Glomerular endothelial cell (primary cell): ENCODE results near the gene LRMDA. TPM values are rescaled to one million over a fixed set of nuclear protein-coding genes. Genes with fewer than 3 reads are reported as not detected.

Experiments
- DNase-seq: peaks from one replicate; pipeline ENCODE4 v3.0.0-alpha.2; 2011; ENCODE audit warnings: low read depth, low spot score; ENCODE audit errors: extremely low read depth
- total RNA-seq: library from RNA; depleted of rRNA; stranded (reverse); fragments of >200 nt; gene quantifications from 2 replicates; pipeline ENCODE4 v1.2.3, GENCODE V29; 2015

LRMDA gene
- total RNA-seq, 1 donor from 2014 or later = 25.7 TPM

DNA sequence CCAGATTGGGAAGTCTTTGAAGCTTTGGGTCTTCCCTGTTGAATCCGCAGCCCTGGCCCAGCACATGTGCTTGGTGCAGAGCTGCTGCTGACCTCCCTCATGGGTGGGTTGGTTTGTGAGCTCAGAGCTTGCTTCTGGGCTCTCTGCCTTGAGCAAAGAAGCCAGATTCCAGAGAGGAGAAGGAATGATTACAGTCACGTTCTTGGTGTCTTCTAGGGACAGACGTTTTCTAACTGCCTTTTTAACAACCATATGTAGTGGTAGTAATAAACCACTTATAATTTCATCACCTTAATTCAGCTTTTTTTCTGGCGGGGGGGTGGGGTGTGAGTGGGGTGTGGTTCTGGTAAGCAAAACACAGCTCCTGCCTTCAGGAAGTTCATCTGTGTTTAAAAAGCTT is 39.5 kb downstream of the LRMDA start:
- no peak for DNase-seq

DNA sequence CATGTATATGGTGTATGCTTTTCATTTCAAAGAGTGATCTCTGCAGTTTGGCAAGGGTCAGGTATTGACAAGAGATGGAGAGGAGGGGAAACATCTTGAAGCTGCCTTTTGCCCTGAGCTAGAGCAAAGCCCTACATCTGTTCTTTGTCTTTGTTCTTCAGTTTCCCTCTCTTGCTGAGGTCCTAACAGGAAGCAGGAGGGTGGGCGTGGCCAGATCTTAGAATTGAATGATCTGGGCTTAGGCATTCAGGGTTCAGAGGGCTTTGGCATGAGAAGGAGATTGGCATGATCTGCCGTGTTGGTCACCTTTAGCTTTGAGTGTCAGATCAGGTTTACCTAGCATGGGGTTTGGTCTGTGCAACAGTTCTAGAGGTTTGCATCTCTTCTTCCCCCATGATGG is 41.3 kb downstream of the LRMDA start:
- DNase-seq = no peak

DNA sequence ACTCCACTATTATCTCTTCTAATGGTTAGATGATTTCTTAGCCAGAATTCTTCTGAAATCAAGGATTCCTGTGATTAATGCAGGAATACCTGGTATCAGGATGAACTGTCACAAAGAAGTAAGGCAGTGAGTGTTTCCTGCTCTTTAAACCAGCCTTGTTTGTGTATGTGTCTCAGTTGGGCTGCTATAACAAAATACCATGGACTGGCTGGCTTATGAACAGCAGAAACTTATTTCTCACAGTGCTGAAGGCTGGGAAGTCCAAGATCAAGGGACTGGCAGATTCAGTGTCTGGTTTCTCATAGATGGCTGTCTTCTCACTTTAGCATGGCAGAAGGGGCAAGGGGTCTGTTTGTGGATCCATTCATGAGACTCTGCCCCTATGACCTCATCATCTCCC is 42.7 kb downstream of the LRMDA start:
- no peak for DNase-seq

DNA sequence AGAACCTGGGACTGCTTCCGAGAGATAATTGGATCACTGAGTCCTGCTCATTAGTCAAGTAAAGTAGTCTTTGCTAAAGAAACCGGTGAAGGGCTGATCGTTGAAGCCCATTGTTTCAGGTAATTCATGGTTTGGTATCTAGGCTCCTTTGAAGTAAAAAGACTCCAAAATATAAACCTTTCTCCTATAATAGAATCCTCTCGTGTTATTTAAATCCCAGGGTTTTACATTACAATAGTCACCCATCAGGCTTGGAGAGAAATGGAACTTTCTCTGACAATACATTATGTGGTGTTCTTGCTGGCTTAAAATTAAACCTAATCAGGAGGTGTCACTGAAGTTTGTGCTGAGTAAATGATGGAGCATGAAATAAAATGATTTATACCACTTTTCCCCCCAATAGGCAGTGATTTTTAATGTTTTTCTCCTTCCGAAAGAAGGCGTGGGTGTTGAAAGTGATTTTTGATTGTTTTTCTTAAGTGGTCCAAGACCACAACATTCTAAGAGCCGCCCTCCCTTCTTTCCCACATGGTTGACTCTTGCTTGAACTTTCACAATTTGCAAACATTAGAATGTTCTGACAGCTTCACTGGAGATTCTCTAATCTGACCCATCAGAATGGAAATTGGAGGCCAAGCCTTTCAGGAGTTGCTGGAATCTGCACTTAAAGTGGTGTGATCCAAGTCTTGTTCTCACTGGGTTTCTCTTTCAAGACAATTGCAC is 44.2 kb downstream of the LRMDA start:
- no peak for DNase-seq

DNA sequence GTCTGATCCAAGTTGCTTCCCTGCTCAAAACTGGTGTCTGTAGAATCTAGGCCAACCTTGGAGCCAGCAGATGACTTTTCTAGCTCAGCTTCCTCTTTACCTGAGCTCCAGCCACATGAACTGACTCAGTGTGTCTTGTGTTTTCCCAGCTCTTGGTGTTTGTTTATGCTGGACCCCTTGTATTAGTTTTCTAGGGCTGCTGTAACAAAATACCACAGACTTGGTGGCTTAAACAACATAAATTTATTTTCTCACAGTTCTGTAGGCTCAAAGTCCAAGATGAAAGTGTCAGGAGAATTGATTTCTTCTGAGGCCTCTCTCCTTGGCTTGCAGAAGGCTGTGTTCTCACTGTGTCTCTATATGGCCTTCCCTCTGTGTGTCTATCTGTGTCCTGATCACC is 45.1 kb downstream of the LRMDA start:
- no peak for DNase-seq

DNA sequence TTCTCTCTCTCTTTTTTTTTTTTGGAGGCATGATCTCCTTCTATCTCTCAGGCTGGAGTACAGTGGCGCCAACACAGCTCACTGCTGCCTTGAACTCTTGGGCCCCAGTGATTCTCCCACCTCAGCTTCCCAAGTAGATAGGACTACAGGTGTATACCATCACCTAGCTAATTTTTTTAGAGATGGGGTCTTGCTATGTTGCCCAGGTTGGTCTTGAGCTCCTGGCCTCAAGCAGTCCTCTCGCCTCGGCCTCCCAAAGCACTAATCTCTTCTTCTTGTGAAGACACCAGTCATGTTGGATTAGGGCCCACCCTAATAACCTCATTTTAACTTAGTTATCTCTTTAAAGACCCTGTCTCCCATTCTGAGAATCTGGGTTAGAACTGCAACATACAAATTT is 45.6 kb downstream of the LRMDA start:
- no peak for DNase-seq

DNA sequence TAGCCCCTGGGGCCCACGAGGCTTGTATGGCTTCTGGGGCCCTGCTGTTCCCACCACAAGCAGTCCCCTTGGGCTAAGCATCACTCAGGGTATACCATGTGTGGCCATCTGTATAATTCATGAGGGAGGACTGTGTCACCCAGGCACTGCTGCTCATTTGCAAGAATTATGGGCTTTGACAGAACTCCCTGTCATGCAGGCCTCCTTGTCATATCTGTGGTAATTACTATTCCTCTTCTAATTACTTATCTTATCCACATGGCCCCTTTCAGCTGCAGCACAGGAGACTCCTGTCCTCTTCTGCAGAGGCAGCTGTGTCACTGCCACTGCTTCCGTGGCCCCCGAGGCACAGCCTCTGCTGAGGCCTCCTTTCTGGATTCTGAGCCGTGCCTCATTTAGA is 46.3 kb downstream of the LRMDA start:
- DNase-seq = no peak

DNA sequence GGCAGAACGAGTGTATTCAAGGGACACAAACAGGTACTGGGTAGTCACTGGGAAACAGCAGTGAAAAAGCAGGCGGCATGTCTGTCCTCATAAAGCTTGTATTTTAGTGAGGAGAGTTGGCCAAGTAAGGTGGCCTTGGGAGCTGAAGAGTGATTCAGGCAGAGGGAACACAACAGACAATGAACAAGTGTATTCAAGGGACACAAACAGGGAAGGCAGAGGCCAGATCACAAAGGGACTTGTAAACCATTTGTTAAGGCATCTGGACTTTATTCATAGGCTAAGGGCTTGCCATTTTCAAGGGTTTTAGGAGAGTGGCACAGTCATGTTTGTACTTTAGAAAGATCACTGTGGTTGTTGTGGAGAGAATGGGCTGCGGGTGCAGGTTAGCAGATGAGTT is 49.0 kb downstream of the LRMDA start:
- no peak for DNase-seq

DNA sequence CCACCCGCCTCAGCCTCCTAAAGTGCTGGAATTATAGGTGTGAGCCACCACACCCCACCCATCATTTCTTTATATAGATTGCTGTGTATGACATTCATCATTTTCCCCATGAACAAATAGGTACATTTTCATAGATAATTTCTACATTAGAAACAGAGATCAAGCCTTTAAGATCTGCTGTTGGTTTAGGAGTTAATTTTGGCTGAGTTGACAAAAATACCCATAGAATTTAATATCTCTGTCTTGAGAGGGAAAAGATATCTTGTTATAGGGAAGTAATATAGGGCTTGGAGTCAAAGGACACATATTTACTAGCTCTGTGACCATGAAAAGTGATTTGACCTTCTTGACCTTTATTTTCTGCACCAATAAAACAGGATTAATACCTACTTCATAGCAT is 51.8 kb downstream of the LRMDA start:
- DNase-seq = no peak

DNA sequence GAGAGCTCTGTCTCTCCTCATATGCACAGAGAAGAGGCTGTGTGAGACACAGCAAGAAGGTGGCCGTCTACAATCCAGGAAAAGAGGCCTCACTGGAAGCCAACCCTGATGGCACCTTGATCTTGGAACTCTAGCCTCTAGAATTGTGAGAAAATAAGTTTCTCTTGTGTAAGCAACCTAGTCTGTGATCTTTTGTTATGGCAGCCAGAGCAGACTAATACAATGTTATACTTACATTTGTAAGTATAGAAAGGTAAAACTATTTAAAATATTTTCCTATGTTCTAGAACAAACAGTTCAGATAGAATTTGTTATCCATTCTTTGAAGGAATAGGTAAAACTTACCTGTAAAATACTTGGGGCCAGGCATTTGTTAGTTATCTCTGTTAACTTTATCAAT is 53.3 kb downstream of the LRMDA start:
- no peak for DNase-seq

DNA sequence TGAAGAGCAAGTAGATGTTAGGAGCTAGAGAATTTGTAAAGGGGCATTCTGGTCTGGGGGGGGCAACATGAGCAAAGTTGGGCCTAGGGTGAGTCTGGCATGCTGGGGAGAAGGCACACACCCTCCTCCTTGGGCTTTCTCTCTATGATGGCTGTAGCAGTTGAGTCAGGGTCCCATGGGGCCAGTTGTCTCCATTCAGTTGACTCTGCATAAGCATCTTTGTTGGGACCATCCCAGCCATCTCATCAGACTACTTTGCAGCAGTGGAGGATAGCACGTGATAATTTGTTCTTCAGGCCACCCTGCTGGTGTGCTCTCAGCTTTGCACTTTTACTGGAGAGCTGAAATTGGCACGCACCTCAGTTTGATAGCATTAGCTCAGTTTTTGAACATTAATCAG is 55.2 kb downstream of the LRMDA start:
- no peak for DNase-seq

DNA sequence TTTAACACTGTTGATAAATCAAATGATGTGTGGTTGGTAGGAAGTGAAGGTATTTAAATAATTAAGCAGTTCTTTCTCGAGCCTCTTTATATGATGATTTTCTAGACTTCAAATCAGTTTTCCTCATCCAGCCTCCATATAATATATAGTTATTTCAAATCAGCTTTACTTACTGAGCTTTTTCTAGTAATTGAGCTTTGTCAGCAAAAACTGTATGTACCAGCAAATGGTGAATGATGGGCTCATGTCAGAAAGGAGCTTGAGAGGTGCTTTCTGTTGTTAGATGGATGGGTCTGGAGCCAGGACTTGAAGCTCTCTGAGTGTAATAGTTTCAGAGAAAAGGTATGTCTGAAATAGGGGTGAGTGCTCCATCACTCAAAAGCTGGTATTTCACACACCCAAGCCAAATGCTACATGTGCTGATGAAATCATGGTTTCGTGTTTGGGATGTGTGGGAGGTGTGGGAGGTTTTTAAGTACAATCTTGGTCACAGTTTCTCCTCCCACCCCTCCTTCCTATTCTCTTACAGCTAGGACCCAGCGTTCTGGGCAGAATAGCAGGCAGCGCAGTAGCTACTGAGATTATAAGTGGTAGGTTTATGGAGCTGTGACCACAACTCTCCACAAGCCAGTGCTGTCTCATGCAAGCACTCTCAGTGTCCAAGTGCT is 55.8 kb downstream of the LRMDA start:
- no peak for DNase-seq

DNA sequence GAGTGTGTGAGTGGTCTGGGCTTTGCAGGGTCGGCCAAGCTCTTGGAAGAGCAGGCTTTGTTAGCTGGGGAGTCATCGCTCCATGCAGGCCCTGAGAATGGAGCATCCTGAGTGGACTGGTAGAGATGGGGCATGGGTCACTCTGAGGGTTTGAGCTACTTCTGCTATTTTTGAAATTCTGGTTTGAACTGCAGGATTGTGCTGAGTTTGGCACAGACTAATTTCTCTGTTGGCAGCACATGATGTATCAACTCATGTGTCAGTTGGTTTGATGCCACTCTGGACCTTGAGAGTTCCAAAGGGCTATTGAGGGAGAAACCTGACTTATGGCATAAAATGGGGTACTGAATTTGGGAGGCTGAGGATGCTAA is 56.3 kb downstream of the LRMDA start:
- DNase-seq = no peak

DNA sequence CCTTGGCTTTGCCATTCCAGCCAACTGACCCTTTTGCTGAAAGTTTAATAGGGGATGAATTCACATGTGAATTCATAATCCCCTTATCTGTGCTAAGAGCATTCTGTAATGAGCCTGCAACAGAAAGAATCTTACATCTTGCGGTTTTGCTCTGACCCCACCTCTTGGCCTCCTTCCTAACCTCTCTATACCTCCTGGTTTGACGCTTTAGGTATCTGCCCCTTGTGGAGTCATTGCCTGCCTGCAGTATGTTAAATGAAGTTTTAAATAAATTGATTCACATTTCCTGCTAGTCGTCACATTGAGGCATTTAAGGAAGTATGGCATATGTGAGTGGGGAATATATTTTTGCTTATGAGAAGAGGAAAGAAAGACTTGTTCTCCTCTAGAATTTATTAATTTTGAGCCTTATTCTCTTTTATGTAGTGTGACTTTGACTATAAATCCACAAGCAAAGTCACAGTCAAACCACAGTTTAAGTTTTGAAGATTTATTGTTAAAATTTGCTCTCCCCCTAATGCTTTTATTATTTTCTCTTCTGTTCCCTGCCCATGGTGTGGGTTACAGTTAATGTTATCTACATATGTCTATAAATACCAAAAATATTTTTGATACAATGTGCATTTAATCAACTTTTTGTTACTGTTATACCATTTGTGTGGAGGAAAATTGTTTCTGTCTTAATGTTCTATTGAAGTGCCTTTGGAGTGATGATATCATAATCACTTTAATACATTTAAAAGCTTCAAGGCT is 60.9 kb downstream of the LRMDA start:
- no peak for DNase-seq

DNA sequence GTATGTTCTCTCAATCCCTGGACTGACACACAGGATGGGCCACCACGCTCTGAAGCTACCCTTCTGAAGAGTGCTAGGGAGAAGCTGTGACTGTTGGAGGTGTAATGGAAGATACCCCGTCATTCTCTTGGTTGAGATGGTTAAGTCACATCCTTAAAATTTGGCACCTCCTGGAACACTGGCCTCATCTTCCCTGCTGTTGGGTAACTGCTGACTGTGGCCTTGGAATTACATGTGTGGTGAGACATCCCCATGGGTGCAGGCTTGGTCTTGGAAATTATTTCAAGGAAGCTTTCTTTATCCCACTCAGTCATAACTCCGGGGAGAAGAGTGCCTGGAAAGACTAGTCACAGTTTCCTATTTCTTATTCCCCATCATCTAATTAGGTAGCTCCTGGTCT is 62.0 kb downstream of the LRMDA start:
- no peak for DNase-seq

DNA sequence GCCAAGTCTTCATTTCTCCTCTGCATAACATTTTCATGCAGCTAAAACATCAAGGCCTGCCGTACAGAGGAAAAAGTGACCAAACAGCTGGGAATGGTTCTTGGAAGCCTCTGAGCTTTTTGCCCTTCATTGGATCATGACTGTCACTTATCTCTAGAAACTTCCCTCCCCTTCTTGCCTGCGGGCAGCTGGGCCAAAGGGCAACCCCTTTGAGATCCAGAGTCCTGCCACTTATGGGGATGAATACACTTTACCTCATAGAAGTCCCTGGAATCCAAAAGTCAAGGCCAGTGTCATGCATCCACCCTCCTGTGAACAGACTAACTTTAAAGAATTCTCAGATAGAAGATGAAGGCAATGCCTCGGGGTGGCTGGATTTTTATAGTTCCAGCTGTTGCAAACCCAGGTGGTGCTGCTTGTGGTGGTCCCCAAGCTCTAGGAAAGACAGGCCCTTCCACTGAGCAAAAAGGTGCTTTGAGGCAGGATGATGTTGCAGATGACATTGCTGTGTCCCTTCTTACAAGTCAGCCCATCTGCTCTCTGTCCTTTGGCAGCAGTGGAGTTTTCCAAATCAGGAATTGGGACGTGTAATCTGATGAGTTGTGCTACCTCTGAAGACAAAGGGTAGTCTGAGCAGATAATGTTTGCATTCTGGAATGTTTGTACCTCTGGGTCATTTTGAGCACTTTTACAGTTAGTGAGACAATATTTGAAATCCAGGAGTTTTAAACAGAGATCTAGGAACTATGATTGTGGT is 64.2 kb downstream of the LRMDA start:
- no peak for DNase-seq

DNA sequence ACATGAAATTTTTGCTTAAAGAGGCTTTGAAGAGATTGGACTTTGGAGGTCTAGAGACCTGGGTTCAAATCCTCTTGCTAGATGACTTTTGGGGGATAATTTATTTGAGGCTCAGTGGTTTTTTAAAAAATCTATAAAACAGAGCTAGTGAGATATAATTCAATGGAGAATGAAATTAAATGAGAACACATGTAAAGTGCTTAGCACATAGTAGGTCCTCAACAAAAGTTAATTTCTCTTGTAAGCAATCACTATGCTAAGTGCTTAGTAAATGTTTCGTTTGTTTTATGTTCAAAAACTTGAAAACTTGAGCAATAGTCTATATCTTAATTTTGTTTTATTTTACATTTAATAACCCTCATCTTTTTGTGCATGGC is 64.8 kb downstream of the LRMDA start:
- no peak for DNase-seq

DNA sequence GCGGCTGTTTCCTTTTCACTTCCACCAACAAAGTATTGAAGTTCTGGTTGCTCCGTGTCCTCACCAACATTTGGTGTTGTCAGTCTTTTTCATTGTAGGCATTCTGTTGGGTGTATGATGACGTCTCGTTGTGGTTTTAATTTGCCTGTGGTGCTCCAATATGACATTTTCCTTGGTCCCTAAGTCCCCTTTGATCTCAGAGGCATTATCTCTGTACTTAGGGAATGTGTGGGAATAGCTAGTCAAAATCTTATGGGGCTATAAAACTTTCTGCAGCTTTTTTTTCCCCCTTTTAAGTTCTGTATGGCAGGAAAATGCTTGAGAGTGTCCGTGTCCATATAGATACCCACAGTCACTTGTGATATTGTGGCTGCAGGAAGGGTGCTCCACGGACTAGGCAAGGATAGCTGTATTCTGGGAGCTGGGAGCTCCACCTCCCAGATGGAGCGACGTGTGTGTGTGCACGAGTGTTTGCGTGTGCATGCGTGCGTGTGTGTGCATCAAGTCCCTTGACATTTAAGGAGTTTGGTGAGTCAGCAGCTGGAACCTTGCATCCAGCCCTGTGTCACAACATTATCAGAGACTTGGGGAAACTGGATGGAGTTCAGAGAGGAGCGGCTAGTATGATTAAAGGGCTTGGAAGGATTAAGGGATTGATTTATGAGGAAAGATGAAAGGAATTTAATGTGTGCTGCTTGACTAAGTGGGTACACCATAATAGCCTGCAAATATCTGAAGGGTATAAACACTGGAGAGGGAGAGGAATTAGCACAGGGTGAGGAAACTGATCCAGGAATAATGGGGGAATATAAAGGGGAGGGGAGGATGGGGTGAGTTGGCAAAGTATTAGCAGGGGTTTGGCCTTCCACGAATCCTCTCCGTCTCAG is 66.8 kb downstream of the LRMDA start:
- no peak for DNase-seq

DNA sequence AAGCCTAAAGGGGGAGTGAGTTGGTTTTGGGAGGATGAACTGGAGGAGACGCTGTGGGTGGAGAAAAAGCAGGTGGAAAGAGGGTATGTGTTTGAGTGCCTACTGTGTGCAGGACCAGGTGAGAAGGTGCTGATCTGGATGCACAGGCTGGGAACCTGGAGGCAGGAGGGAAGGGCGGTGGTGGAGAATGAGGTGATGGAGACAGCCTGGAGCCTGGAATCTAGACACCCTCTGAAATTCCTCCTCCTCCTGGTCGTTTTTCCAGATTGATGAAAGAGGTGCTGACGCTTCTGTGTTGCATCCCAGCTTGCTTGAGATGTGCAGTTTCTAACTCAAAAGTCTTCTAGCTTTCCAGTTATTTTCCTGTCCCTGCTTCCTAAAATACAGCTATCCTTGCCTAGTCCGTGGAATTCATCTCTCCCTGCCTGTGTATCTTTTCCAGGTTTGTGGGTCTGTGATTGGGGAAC is 67.5 kb downstream of the LRMDA start:
- DNase-seq = no peak

DNA sequence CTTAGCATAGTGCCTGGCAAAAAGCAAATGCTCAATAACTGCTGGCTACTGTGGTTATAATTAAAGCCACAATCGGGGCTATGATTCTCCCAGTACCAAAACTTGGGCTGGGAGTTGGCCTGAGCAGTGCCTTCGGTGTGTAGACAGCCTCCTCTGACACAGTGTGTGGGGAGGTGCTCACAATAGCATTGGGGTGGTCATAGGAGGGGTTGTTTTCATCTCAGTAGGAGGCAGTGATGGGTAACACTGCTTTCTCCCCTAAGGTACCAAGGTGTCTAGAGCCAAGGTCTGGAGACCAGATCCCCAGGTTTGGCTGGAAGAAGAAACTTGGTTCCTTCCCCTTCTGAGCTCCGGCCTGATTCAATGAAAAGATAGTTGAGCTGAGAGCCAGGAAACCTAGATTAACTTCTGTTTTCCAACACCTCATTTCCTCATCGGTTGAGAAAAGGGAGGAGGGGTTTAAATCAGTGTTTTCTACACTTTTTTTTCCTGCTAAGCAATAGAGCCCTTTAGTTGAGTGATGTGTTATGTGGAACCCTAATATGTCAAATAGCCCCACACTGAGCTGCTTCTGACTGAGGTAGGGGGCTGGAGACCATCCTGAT is 68.2 kb downstream of the LRMDA start:
- DNase-seq = no peak
